SK-N-SH (cell line): Measurements from ENCODE around the gene SEZ6L.

Experiments
- CTCF ChIP-seq: fragments of 200-600 bp; sonication (generic); IDR thresholded peaks from 2 replicates; pipeline ENCODE4 v1.6.1; 2017; ENCODE audit warnings: antibody characterized with exemption, mild to moderate bottlenecking, moderate library complexity
- EZH2phosphoT487 ChIP-seq: fragments of 200-600 bp; sonication (generic); IDR thresholded peaks from 2 replicates; pipeline ENCODE4 v1.6.1; 2017; ENCODE audit warnings: low read depth, mixed run types, mild to moderate bottlenecking, antibody characterized with exemption, moderate library complexity, borderline replicate concordance

- TF ChIP-seq CTCF (no peak), EZH2phosphoT487 (no peak)
Measured at GRCh38 chr22:26385164-26385563, 215.9 kb downstream of the SEZ6L start.
